Activated T-cell treated with anti-CD3 and anti-CD28 coated beads, Interleukin-2, amount 50 U/mL, for 24 hours (primary cell): ENCODE data around the gene RETNLB.

ENCODE experiments used
- DNase-seq: peaks from one replicate; pipeline ENCODE4 v3.0.0-alpha.2; 2020
- H3K27ac Mint-ChIP-seq: 2 replicates; pipeline ENCODE4 v1.8.0; 2020; ENCODE audit warnings: mild to moderate bottlenecking, mixed read lengths
- H3K27me3 Mint-ChIP-seq: 2 replicates; pipeline ENCODE4 v1.8.0; 2020; ENCODE audit warnings: mixed read lengths
- H3K36me3 Mint-ChIP-seq: 2 replicates; pipeline ENCODE4 v1.8.0; 2020; ENCODE audit warnings: low read depth, mixed read lengths
- H3K4me1 Mint-ChIP-seq: 2 replicates; pipeline ENCODE4 v1.8.0; 2020; ENCODE audit warnings: low read depth, mixed read lengths
- H3K4me3 Mint-ChIP-seq: 2 replicates; pipeline ENCODE4 v1.8.0; 2020; ENCODE audit warnings: mild to moderate bottlenecking, moderate library complexity, mixed read lengths
- H3K9me3 Mint-ChIP-seq: 2 replicates; pipeline ENCODE4 v1.8.0; 2020; ENCODE audit warnings: mixed read lengths

RETNLB gene, protein sequence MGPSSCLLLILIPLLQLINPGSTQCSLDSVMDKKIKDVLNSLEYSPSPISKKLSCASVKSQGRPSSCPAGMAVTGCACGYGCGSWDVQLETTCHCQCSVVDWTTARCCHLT

GRCh38 chr3:108757404-108757982 is at the start of gene RETNLB:
Gene RETNLB (minus strand): TSS chr3:108757410. CDS start chr3:108757185, 225 bp downstream.
- Mint-ChIP-seq H3K4me1 (peaks cover 5% of the 10 kb centered on the region), H3K36me3 (no peaks in the 10 kb centered on the region), H3K4me3 (no peak within 1 kb of the TSS), H3K9me3 (peaks cover 2% of the 10 kb centered on the region), H3K27ac (no peak within 1 kb of the TSS), H3K27me3 (no peaks in the 10 kb centered on the region)
- no peak for DNase-seq

DNA sequence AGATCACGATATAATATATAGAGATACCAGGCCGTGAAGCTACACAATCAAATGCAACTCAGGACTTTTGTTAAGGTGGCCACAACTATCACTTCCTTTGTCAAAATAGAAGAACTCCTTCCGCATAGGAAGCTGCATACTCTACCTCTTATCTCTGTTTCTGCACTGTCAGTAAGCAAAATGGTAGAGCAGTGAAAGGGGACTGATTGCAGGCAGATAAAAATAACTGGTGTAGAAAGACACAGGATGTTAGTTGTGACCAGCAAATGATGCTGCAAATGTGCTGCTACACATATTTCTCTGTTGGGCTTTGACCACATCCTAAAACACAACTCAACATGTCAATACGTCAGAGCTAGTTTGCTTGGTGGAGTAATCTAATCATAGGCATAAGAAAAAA is 49.1 kb upstream of the RETNLB start:
- H3K27ac Mint-ChIP-seq: peak overlapping the region; percentile 82

GRCh38 chr3:108804966-108805365 is 47.8 kb upstream of the RETNLB start:
- H3K9me3 Mint-ChIP-seq: peaks cover 8% of the 10 kb centered on the region
- H3K27me3 Mint-ChIP-seq: no peaks in the 10 kb centered on the region
- no peak overlapping the region for H3K27ac Mint-ChIP-seq
- peaks cover 28% of the 10 kb centered on the region for H3K4me1 Mint-ChIP-seq
- H3K4me3 Mint-ChIP-seq: no peak overlapping the region
- no peak for DNase-seq
- no peaks in the 10 kb centered on the region for H3K36me3 Mint-ChIP-seq

More for the DNA sequence above, 49.1 kb upstream of the RETNLB start:
- Mint-ChIP-seq H3K4me3 (peak overlapping the region; percentile 35), H3K9me3 (peaks cover 8% of the 10 kb centered on the region), H3K4me1 (peaks cover 28% of the 10 kb centered on the region), H3K36me3 (no peaks in the 10 kb centered on the region), H3K27me3 (no peaks in the 10 kb centered on the region)
- no peak for DNase-seq

GRCh38 chr3:108804437-108804836 is 47.2 kb upstream of the RETNLB start:
- Mint-ChIP-seq H3K9me3 (peaks cover 8% of the 10 kb centered on the region), H3K27ac (no peak overlapping the region), H3K4me1 (peaks cover 28% of the 10 kb centered on the region), H3K4me3 (no peak overlapping the region), H3K36me3 (no peaks in the 10 kb centered on the region), H3K27me3 (no peaks in the 10 kb centered on the region)
- no peak for DNase-seq

DNA sequence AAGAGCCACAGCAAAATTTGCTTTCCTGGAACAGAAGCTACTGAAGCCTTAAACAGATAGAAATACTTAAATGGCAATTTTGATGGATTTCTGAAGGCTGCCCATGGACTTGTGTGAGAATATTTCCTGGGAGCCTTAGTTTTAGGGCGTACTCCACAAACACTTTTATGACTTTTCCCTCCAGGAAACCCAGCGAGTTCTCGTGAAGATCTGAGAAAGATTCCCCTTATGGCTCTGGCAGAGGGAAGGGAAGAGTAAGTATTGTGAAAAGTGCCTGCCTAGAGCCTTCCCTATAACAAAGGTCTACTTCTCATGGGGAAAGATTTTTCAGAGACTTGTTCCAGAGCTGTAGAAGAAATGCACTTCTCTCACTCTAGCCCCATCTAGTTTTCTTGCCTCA is 34.3 kb upstream of the RETNLB start:
- no peak for DNase-seq
- Mint-ChIP-seq H3K4me3 (no peak overlapping the region), H3K36me3 (no peaks in the 10 kb centered on the region), H3K9me3 (peaks cover 3% of the 10 kb centered on the region), H3K27me3 (no peaks in the 10 kb centered on the region), H3K27ac (no peak overlapping the region), H3K4me1 (no peaks in the 10 kb centered on the region)

- DNase-seq: peak; percentile 36
Measured at GRCh38 chr3:108780235-108780634, 23.0 kb upstream of the RETNLB start.

GRCh38 chr3:108779496-108779895 is 22.3 kb upstream of the RETNLB start:
- Mint-ChIP-seq H3K4me3 (no peak overlapping the region), H3K27ac (no peak overlapping the region), H3K9me3 (no peaks in the 10 kb centered on the region)

More at GRCh38 chr3:108780235-108780634, 23.0 kb upstream of the RETNLB start:
- Mint-ChIP-seq H3K27ac (peak overlapping the region; percentile 7), H3K27me3 (no peaks in the 10 kb centered on the region), H3K9me3 (no peaks in the 10 kb centered on the region), H3K4me3 (no peak overlapping the region), H3K4me1 (peaks cover 39% of the 10 kb centered on the region), H3K36me3 (no peaks in the 10 kb centered on the region)

GRCh38 chr3:108775649-108776048 is 18.4 kb upstream of the RETNLB start:
- H3K27me3 Mint-ChIP-seq: no peaks in the 10 kb centered on the region
- DNase-seq: no peak
- no peaks in the 10 kb centered on the region for H3K9me3 Mint-ChIP-seq
- no peak overlapping the region for H3K27ac Mint-ChIP-seq
- H3K36me3 Mint-ChIP-seq: no peaks in the 10 kb centered on the region
- H3K4me3 Mint-ChIP-seq: no peak overlapping the region
- H3K4me1 Mint-ChIP-seq: peaks cover 35% of the 10 kb centered on the region

More at GRCh38 chr3:108779496-108779895, 22.3 kb upstream of the RETNLB start:
- DNase-seq: no peak
- Mint-ChIP-seq H3K36me3 (no peaks in the 10 kb centered on the region), H3K4me1 (peaks cover 39% of the 10 kb centered on the region), H3K27me3 (no peaks in the 10 kb centered on the region)

DNA sequence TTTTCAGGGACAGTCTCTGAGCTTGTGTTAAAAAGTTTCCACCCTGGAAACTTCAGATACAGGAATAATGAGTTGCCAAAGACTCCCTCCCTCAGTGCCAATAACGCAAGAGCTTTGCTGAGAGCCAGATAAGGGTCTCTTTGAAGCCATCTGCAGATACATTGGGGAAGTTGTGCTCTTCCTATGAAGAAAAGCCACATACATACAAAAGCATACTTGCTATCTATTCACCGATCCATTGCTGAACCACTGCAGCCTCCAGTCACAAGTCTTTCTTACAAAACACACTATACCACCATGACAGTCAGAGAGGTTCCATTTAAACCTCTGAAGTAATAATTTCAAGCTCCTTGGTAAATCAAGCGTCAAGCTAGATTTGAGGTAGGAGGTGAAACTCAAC is 10.0 kb upstream of the RETNLB start:
- Mint-ChIP-seq H3K36me3 (no peaks in the 10 kb centered on the region), H3K9me3 (no peaks in the 10 kb centered on the region), H3K4me1 (peaks cover 1% of the 10 kb centered on the region), H3K27me3 (no peaks in the 10 kb centered on the region), H3K4me3 (no peak overlapping the region), H3K27ac (no peak overlapping the region)
- no peak for DNase-seq

DNA sequence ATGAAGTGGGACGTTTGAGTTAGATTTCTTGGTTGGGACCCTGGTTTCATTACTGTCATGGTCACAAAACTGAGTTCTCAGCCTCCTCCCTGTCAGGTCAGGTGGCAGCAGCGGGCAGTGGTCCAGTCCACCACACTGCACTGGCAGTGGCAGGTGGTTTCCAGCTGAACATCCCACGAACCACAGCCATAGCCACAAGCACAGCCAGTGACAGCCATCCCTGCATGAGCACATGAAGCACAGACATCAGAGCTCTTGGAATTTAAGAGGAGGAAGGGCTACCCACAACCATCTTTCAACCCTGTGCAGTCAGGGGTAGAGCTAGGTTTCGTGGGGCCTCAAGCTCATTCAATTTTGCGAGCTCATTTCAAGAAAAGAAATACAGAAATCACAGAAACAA is 1.5 kb downstream of the RETNLB start:
- no peak overlapping the region for H3K27ac Mint-ChIP-seq
- H3K27me3 Mint-ChIP-seq: no peaks in the 10 kb centered on the region
- H3K4me1 Mint-ChIP-seq: peaks cover 5% of the 10 kb centered on the region
- H3K36me3 Mint-ChIP-seq: no peaks in the 10 kb centered on the region
- H3K4me3 Mint-ChIP-seq: no peak overlapping the region
- H3K9me3 Mint-ChIP-seq: peaks cover 2% of the 10 kb centered on the region
- no peak for DNase-seq

GRCh38 chr3:108744762-108745161 is 12.4 kb downstream of the RETNLB start:
- Mint-ChIP-seq H3K27me3 (no peaks in the 10 kb centered on the region), H3K4me3 (no peak overlapping the region), H3K36me3 (no peaks in the 10 kb centered on the region), H3K9me3 (no peaks in the 10 kb centered on the region), H3K4me1 (no peaks in the 10 kb centered on the region), H3K27ac (no peak overlapping the region)
- DNase-seq: no peak

DNA sequence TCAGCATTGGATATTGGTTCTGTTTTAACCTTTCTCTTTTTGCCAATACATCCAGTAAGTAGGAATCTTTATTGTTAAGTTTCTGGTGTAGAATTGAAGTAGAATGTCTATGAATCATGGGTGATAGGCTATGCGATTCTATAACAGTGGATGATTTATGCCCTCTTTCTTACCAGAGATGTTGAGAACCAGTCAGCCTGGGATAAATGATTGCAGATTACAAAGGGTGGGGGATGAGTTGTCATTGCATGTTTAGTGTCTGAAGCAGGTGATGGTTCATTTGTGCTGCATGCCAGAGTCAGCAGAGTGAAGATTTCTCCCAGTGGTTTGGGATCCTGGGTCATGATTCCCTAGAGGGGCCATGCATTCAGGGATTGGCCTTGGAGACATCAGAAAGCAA is 14.3 kb downstream of the RETNLB start:
- H3K27me3 Mint-ChIP-seq: no peaks in the 10 kb centered on the region
- no peak overlapping the region for H3K4me3 Mint-ChIP-seq
- H3K27ac Mint-ChIP-seq: no peak overlapping the region
- H3K9me3 Mint-ChIP-seq: no peaks in the 10 kb centered on the region
- no peaks in the 10 kb centered on the region for H3K4me1 Mint-ChIP-seq
- H3K36me3 Mint-ChIP-seq: no peaks in the 10 kb centered on the region
- no peak for DNase-seq

- no peak for DNase-seq
- H3K27me3 Mint-ChIP-seq: no peaks in the 10 kb centered on the region
- no peaks in the 10 kb centered on the region for H3K9me3 Mint-ChIP-seq
- no peaks in the 10 kb centered on the region for H3K4me1 Mint-ChIP-seq
- H3K36me3 Mint-ChIP-seq: no peaks in the 10 kb centered on the region
- no peak overlapping the region for H3K27ac Mint-ChIP-seq
- H3K4me3 Mint-ChIP-seq: no peak overlapping the region
Measured at GRCh38 chr3:108736821-108737220, 20.4 kb downstream of the RETNLB start.

DNA sequence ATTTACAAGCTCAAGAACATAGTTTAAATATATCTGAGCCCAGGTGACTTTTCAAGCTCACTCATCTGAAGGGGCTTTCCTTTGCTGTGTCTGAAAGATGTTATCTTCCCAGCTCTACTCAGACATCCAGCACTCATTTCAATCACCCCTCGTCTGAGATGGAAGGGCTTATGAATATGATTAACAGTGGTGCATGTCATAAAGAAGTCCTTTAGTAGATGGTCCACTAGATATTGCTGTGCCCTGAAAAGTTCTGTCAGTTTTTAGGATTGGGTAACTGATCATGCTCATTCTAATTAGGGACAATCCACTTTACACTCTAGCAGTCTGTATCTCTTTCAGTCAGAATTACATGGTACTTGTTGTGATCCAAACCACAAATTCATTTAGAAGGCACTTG is 28.3 kb downstream of the RETNLB start:
- Mint-ChIP-seq H3K36me3 (no peaks in the 10 kb centered on the region), H3K27ac (no peak overlapping the region), H3K4me3 (no peak overlapping the region), H3K9me3 (no peaks in the 10 kb centered on the region), H3K4me1 (no peaks in the 10 kb centered on the region), H3K27me3 (no peaks in the 10 kb centered on the region)
- no peak for DNase-seq

GRCh38 chr3:108728105-108728504 is 29.1 kb downstream of the RETNLB start:
- H3K4me3 Mint-ChIP-seq: no peak overlapping the region
- no peaks in the 10 kb centered on the region for H3K36me3 Mint-ChIP-seq
- H3K27me3 Mint-ChIP-seq: no peaks in the 10 kb centered on the region
- no peaks in the 10 kb centered on the region for H3K9me3 Mint-ChIP-seq
- DNase-seq: no peak
- H3K4me1 Mint-ChIP-seq: no peaks in the 10 kb centered on the region
- H3K27ac Mint-ChIP-seq: no peak overlapping the region

- no peaks in the 10 kb centered on the region for H3K27me3 Mint-ChIP-seq
- no peak overlapping the region for H3K4me3 Mint-ChIP-seq
- DNase-seq: no peak
- H3K36me3 Mint-ChIP-seq: no peaks in the 10 kb centered on the region
- H3K4me1 Mint-ChIP-seq: peaks cover 2% of the 10 kb centered on the region
- no peak overlapping the region for H3K27ac Mint-ChIP-seq
- peaks cover 9% of the 10 kb centered on the region for H3K9me3 Mint-ChIP-seq
Measured at GRCh38 chr3:108724101-108724500, 33.1 kb downstream of the RETNLB start.
